RPMI8226 (cell line): Measurements from ENCODE around the gene DGKH.
"Not testable (repeated sequence)": the region's sequence is repeated elsewhere in the genome, so short reads cannot be mapped to it uniquely, and the experiment has no call there.

Experiments used
- DNase-seq: peaks from one replicate; pipeline ENCODE4 v3.0.0-alpha.2; 2015

The DGKH gene

DNA sequence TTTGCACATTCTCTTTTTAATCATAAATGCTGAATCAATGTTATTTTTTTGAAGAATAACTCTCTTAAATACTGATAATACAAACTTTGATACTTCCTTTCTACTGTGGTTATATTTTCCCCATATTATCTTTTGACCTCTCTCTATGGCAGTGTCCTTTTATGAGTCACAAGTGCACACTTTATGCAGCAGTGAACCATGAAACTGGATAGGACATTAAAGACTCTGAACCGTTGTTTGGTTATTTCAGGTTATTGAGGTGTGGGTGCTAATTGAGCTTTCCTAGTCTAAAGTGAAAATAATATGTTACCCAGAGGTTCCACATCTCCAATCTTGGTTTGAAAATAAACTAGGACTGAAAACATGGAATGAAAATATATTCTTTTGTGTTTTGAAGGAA lies 71.4 kb downstream of the DGKH start:
- no peak for DNase-seq

DNA sequence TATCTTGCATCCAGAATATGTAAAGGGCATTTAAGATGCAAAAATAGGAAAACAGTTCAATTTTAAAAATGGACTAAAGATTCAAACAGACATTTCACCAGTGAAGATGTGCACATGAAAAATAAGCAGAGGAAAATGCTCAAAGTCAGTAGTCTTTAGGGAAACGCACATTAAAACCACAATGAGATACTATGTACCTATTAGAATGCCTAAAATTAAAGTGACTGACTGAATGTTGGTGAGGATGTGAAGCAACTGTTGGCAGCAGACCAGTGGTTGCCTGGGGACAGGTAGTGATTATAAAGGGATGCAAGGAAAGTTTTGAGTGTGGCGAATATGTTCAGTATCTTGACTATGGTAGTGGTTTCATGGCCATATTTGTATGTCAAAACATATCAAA lies 75.2 kb downstream of the DGKH start:
- DNase-seq = no peak

DNA sequence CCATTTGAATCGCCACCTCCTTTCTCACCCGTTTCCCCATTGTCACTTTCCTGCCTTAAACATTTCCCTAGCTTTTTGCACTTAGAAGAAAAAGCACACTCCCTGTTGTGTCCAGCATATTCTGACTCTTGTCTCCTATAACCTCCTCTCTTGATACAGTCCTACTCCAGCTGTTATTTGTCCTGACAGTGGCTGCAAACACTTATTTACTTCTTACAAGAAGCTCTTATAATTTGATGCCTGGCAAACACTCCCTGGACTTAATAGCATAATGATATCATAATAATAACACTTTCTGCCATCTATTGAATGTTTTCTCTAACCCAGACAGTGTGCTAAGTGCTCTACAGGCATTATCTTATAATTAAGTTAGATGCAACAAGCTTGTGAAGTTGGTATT lies 76.6 kb downstream of the DGKH start:
- no peak for DNase-seq

DNA sequence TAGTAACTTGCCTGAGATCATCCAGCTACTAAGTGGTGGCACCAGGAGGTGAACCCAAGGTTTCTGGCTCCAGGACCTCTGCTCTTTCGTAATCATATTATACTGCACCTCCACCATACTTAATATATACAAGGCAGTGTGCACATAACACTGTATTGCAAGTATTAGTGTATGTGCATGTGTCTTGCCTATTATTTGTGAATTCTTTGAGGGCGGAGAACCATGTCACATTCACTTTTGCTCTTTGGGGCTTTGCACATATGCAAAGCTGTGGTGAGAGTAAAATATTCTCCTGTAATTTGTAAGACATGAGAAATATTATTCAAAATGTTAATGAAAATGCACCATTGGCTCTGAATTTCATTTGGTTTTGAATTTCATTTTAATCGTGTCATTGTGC lies 78.6 kb downstream of the DGKH start:
- DNase-seq = no peak

DNA sequence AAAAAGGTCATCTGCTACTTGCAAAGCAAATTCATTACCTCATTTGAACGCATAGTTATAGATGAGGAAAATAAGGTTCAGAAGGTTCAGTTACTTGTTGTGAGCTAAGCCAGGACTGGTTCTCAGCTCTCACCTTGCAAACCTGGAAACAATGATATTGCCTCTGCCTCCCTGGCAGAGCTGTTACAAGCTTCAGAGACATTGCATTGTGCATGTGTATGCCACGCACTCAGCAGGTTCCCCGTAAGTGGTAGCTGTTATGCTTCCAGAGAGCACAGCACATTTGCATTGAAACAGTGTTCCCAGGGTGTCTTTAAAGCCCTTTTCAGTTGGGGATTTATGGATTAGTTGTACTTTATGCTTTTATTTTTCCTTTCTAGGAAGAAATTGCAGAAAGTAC lies 80.6 kb downstream of the DGKH start:
- DNase-seq = no peak

DNA sequence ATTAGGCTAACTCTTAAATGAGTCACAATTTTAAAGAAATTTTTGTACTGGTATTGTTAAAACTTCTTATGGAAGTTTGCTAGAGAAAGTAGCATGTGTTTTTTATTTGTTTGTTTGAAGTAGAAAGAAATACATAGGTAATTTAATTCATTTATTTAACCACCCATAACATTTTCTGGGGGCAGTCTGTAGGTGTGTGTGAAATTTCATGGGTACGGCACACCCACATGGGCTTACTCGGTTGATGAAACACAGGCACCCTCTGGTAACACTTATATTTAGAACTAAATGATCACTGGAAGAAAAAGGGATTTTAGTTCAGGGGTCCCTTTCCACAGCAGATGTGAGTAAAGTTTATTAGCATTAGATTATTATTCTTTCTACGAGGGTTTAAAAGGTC lies 88.1 kb downstream of the DGKH start:
- DNase-seq = no peak

DNA sequence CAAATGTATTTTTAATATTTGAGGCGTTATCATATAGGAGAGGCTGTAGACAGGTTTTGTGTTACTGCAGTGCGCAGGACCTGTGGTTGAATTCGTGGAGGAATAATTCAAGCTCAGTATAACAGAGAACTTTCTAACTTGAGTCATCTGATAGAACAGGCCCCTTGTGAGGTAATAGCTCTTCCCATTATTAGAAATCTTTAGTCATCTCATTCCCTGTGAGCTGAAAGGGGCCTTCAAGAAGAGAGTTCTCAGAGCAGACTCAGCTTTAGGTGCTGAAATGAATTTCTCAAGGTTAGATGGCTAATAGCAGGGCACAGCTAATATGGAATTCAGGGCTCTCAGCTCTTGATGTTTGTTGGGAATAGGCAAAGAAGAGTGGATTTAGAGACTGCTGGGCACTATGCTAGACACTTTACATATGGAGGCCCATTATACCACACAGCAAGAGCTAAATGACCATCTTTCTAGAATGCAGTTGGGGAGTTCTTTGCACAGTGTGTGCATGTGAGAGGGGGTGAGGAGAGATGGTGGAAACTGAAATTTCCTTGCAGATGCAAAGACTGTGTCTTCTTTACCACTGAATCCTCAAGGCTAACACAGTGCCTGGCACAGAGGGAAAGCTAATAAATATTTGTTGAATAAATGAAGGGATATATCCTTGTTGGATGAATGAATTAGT lies 89.5 kb downstream of the DGKH start:
- no peak for DNase-seq

DNA sequence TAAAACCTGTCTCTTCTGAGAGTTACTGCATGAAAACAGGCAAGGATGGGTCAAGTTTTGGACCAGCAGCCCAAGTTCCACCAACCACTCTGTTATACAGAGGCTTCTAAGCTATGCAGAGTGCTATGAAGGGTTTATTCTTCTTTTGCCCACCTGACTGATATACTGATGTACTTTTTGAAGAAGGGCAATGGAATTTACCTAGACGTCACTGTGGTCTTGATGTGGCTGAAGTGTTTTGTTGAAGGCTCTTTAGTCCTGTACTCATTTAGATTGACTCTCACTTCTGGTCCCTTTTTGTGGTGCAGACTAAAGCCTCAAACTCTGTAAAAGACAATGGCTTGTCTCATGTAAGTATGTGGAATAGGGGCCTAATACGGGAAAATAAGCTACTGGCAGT lies 92.0 kb downstream of the DGKH start:
- no peak for DNase-seq

DNA sequence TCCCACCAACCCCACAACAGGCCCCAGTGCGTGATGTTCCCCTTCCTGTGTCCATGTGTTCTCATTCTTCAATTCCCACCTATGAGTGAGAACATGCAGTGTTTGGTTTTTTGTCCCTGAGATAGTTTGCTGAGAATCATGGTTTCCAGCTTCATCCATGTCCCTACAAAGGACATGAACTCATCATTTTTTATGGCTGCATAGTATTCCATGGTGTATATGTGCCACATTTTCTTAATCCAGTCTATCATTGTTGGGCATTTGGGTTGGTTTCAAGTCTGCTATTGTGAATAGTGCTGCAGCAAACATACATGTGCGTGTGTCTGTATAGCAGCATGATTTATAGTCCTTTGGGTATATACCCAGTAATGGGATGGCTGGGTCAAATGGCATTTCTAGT lies 92.6 kb downstream of the DGKH start:
- not testable (repeated sequence) for DNase-seq

DNA sequence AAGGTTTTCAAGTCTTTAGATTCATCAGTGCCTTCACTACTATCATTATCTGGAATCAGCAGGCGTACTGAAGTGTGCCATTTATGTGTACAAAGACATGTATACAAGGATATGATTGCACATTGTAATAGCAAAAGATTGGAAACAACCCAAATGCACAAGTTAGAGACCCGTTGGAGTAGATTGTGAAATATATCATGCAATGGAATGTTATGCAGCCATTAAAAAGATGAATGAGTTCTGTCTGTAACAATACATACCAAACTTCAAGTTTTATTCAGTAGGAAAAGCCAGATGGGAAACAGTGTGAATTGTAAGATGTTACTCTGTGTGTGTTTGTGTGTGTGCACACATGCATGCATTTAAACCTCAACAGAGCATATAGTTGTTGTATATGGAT lies 97.9 kb downstream of the DGKH start:
- no peak for DNase-seq

DNA sequence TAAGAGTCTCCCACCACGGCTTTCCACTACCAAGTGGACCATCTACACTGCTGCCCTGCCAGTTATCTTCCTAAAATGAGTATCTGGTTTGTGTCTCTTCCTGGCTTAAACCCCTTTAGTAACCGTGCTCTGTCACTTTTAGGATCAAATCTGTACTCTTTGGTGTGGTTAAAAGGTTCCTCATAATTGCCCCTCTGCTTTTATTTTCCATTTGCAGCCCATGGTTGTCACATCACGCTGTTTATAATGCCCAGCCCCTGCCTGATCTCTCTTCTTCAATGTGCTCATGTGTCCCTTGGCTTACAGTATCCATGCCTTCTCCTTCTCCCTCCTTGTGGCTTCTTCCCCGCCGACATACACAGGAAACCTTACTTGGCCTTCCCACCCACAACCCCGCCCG lies 100.1 kb downstream of the DGKH start:
- DNase-seq = no peak

DNA sequence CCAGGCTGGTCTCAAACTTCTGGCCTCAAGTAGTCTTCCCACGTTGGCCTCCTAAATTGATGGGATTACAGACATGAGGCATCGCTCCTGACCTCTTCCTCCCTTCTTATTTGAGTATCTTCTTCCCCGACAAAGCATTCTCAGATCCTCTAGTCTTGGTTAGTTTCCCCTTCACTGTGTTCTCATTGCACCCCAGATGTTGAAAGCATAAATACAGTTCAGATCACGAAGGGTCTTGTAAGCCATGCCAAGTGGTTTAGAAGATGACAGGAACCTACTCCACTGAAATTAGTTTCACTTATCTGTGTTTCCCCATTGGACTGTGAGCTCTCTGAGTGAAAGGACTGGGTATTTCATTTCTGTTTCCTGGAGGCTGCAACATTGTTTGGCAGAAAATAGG lies 100.7 kb downstream of the DGKH start:
- DNase-seq = no peak

DNA sequence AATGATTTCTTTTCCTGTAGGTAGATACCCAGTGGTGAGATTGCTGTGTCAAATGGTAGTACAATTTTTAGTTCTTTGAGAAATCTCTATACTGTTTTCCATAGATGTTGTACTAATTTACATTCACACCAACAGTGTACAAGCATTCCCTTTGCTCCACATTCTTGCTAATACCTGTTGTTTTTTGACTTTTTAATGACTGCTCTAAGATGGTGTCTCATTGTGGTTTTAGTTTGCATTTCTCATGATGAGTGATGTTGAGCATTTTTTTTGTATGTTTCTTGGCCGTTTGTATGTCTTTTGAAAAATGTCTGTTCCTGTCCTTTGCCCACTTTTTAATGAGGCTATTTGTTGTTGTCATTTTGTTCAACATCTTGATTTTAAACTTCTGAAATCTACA lies 103.3 kb downstream of the DGKH start:
- DNase-seq = no peak

DNA sequence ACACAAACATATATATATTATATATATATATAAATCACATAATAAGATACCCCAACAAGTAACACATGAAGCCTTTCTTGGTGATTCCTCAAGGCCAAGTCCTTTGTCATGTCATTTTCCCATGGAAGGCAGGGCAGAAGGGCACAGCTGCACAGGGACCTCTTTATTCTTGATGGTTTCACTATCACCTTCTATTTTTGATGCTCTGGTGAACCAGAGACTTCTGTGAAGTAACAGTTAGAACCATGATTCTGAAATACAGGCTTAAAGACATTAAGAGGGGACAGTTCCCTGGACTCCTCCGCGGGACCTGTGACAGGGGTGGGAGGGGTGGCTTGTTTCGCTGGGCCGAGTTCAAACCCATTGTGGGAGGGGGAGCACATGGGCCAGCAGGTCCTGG lies 104.0 kb downstream of the DGKH start:
- DNase-seq = no peak

DNA sequence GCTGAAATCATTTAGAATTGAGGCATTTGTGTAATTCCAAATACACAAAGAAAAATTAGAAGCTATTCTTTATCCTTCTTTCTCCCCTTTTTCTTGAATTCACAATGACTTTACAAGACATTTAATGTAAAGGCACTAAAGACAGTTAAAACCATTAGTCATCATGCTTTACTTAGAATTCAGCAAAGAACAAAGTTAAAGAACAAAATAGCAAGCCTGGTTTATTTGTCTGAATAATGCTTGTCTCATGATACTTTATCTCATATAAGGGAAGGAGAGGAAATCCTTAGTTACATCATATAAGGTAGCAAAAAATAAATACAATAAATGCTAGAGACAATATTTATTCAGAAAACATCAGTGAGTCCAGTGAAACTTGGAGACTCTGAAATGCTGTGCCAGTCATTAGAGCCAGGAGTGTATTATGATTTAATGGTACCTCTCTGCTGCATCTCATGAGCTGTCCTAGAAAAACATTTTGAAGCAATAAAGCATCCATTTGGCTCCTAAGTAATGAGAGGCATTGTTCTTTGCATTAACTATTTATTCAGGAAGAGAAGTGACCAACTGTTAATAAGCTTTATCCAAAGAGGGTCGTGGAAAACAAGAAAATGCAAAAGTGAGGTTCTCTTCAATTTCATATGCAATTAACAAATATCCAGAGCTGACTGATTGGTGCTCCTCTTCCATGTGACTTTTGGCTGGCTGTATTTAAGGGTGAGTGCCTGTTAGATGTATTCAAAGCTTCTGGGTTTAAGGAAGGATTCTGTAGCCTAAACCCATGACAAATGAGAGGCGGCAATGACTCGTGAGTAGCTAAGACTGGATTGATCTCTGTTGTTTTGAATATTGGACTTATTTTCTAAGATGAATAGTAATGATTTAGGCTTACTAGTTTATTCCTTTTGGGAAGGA lies 105.0 kb downstream of the DGKH start:
- no peak for DNase-seq

DNA sequence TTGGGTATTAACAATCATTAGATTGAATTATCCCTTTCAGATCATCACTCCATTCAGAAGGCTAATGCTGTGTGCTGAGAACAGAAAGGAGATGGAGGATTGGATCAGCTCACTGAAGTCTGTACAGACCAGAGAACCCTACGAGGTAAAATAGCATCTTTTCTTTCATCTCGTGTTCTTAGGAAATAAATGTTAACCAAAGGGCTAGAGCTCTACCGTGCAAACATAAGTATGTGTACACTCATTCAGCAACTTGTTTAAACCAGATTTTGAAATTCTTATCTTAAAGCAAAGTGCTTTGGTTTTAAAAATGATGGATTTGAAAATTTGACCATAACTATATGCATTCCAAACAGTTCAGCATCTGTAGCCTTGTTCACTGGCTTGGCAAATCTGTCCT lies 106.8 kb downstream of the DGKH start:
- DNase-seq = no peak

DNA sequence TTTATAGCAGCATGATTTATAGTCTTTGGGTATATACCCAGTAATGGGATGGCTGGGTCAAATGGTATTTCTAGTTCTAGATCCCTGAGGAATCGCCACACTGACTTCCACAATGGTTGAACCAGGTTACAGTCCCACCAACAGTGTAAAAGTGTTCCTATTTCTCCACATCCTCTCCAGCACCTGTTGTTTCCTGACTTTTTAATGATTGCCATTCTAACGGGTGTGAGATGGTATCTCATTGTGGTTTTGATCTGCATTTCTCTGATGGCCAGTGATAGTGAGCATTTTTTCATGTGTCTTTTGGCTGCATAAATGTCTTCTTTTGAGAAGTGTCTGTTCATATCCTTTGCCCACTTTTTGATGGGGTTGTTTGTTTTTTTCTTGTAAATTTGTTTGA lies 114.9 kb downstream of the DGKH start:
- not testable (repeated sequence) for DNase-seq

DNA sequence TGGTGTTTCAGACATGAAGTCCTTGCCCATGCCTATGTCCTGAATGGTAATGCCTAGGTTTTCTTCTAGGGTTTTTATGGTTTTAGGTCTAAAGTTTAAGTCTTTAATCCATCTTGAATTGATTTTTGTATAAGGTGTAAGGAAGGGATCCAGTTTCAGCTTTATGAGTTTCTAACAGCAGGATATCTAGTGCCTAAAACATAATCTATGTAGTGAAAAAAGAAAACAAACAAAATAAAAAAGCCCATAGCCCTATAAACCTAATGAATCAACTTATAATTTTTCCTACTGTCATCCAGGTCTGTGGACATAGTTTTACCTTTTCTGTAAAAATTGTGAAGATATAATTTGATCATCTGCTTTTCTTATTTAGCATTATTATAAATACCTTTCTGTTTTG lies 115.5 kb downstream of the DGKH start:
- not testable (repeated sequence) for DNase-seq

DNA sequence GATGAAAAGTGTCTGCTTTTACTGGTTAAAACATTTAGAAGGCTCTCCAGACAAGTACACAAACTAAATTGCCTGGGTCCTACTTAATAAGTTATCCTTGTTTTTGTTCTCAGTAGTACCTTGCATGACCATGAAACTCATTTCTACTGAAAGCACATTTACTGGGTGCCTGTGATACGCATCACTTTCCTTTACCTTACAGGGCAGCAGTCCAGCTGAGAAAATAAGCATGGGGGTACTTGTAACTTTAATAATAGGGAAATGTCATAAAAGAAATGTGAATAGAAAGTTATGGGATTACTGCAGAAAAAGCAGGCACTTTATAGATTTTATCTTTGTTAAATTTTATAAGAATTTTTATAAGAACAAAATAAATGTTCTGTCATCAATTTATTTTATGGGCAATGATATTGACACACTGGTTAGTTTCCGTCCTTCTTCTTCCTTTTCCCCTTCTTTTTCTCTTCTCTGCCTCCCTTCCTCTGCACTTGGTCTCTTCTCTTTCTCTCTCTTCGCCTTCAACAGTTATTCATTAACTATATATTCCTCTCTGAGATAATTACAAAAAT lies 116.2 kb downstream of the DGKH start:
- DNase-seq = no peak

DNA sequence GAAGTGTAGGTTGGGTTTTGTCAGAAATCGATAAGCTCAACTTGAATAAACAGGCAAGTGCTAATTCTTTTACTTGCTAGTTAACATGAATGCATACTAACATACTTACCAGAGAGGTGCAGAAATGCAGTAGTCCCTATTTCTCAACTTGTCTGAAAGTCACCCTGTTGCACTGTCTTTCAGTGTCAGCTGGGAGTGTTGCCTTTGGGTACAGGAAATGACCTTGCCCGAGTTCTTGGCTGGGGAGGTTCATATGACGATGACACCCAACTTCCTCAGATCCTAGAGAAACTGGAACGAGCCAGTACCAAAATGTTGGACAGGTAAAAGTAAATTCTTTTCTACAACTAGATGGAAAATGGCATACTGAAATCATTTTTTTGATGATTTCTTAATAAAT lies 120.0 kb downstream of the DGKH start:
- DNase-seq = no peak

DNA sequence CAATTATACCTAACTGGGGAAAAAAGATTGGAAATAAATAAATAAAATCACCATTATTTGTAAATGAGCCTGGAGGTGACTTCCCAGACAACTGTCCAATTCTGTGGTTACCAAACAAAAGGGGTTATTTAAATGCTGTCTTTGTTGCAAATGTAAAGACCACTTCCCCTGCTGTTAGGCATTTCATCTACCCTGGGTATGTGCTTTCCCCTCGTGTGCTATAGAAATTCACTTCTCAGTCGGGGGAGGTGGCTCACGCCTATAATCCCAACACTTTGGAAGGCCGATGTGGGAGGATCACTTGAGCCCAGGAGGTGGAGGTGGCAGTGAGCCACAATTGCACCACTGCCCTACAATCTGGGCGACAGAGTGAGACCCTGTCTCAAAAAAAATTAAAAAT lies 121.6 kb downstream of the DGKH start:
- no peak for DNase-seq

DNA sequence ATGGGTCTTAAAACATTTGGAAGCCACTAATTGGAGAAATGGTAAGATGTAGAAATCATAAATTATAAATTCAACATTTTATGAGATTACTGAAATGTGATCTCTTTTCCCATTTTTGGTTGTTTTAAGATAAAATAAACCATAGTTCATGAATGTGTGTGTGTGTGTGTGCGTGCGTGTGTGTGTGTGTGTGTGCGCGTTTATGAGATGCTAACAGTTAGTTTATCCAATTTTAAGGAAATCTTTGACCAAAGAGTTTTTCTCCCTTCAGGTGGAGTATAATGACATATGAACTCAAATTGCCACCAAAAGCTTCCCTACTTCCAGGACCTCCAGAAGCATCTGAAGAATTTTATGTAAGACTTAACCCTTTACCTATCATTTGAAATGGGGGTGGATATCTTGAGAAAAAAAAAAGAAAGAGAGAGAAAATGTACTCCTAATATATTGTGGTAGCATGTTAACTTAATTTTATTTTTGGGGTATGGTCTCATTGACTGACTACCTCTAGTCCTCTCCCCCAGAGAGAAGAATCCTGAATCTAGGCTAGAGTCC lies 125.4 kb downstream of the DGKH start:
- no peak for DNase-seq

DNA sequence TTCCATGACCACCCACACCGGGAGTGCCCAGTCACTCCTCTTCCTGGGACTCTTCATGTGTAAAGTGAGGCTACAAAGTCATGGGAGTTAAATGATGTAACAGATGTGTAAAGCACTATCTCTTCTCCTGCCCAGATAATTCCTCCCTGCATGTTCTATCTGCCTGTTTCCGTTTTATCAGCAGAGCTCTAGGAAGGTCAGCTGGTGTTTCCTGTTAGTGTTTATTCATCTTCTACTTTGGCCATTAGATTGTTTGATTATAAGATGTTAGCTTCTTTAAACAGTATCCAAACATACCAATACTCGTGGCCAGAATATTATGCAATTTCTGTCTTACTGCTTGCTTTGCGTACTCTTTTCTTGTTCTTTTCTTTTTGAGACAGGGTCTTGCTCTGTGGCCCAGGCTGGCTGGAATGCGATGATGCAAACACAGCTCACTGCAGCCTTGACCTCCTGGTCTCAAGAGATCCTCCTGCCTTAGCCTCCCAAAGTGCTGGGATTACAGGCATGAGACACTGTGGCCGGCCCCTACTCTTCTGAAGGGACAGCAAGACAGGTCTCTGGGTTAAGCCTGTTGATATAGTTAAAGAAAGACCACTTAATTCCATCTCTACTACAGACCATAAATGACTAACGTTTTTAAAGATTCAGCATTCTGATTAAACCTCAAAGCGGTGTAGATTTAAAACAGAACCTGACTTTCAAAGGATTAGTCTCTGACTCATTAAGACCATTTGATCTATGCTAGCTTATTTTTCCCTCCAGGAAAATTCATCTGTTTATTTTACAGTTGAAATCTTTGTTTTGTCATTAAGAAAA lies 126.1 kb downstream of the DGKH start:
- DNase-seq = no peak
